ENCODE data around the gene LIPI. TPM values are rescaled to one million over a fixed set of nuclear protein-coding genes. Genes with fewer than 3 reads are reported as not detected.

LIPI gene
- polyA plus RNA-seq (2011; rRNA removed): not detected in 2 replicates
- polyA minus RNA-seq (2011; rRNA and poly(A)+ RNA removed): not detected in 2 replicates

GRCh38 chr21:14210738-14211137, at the start of gene LIPI:
TSS of gene LIPI (minus strand) at chr21:14210955. CDS start at chr21:14210845, 110 bp downstream.
- ChIA-PET CTCF (no interaction called here), POLR2A (no interaction called here)
- Histone ChIP-seq H3K27me3 (ENCODE audit: control insufficient read depth, insufficient read depth, low read length) (no peaks in the 10 kb centered on the region), H3K4me3 (ENCODE audit: low read depth, low read length) (no peak within 1 kb of the TSS), H3K9me3 (ENCODE audit: control insufficient read depth, insufficient read depth, low read length) (no peaks in the 10 kb centered on the region), H3K27ac (ENCODE audit: low read depth, low read length) (no peak within 1 kb of the TSS)
- DNase-seq (ENCODE audit: low read depth, low spot score): no peak
- TF ChIP-seq, protein P1, sequence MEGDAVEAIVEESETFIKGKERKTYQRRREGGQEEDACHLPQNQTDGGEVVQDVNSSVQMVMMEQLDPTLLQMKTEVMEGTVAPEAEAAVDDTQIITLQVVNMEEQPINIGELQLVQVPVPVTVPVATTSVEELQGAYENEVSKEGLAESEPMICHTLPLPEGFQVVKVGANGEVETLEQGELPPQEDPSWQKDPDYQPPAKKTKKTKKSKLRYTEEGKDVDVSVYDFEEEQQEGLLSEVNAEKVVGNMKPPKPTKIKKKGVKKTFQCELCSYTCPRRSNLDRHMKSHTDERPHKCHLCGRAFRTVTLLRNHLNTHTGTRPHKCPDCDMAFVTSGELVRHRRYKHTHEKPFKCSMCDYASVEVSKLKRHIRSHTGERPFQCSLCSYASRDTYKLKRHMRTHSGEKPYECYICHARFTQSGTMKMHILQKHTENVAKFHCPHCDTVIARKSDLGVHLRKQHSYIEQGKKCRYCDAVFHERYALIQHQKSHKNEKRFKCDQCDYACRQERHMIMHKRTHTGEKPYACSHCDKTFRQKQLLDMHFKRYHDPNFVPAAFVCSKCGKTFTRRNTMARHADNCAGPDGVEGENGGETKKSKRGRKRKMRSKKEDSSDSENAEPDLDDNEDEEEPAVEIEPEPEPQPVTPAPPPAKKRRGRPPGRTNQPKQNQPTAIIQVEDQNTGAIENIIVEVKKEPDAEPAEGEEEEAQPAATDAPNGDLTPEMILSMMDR (IDR thresholded peaks at IDR 0.05; ENCODE audit: low read depth, low read length): no peak

- CTCF ChIA-PET: interaction anchor here (0.6 to 1.7 kb wide), 9 partner anchors 15 to 1342 kb away, joined by 3 to 6 read pairs (median 4); no protein-coding TSS in a partner anchor
- POLR2A ChIA-PET: no interaction called here
- H3K27ac ChIP-seq (ENCODE audit: low read depth, low read length): no peak overlapping the region
- TF ChIP-seq, protein P1 (IDR thresholded peaks at IDR 0.05; ENCODE audit: low read depth, low read length): no peak
- no peak overlapping the region for H3K4me3 ChIP-seq (ENCODE audit: low read depth, low read length)
- no peaks in the 10 kb centered on the region for H3K27me3 ChIP-seq (ENCODE audit: control insufficient read depth, insufficient read depth, low read length)
- no peaks in the 10 kb centered on the region for H3K9me3 ChIP-seq (ENCODE audit: control insufficient read depth, insufficient read depth, low read length)
- no peak for DNase-seq (ENCODE audit: low read depth, low spot score)
These were observed 49.5 kb upstream of the LIPI start for GRCh38 chr21:14260174-14260764.

- Histone ChIP-seq H3K27ac (ENCODE audit: low read depth, low read length) (no peak overlapping the region), H3K9me3 (ENCODE audit: control insufficient read depth, insufficient read depth, low read length) (no peaks in the 10 kb centered on the region), H3K27me3 (ENCODE audit: control insufficient read depth, insufficient read depth, low read length) (no peaks in the 10 kb centered on the region), H3K4me3 (ENCODE audit: low read depth, low read length) (no peak overlapping the region)
- no peak for DNase-seq (ENCODE audit: low read depth, low spot score)
- CTCF ChIA-PET: interaction anchor here (0.6 to 1.7 kb wide), 13 partner anchors 14 to 1409 kb away, joined by 3 to 7 read pairs (median 3); partner anchors contain the start of gene RBM11
- POLR2A ChIA-PET: no interaction called here
- TF ChIP-seq, protein P1 (IDR thresholded peaks at IDR 0.05; ENCODE audit: low read depth, low read length): peak; percentile 49
These were observed 49.0 kb upstream of the LIPI start for GRCh38 chr21:14259747-14260146.

DNA sequence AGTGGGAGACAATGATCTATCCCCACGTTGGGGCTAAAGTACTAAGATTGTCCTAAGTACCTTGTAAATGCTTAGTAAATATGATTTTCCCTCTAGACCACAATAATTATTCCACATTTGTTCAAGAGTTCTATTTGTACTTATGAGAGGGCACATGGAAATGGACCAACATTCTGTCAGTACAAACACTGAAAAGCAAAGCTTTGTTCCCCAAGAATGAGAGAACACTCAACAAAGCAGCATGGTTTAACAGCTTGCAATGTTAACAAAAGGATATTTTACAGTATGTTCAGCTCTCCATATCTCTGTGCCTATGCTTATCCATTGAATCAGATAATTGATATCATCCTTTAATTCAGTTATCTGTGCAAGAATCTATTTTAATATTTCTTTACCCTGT, 40.6 kb upstream of the LIPI start:
- Histone ChIP-seq H3K9me3 (ENCODE audit: control insufficient read depth, insufficient read depth, low read length) (no peaks in the 10 kb centered on the region), H3K4me3 (ENCODE audit: low read depth, low read length) (no peak overlapping the region), H3K27me3 (ENCODE audit: control insufficient read depth, insufficient read depth, low read length) (no peaks in the 10 kb centered on the region), H3K27ac (ENCODE audit: low read depth, low read length) (no peak overlapping the region)
- DNase-seq (ENCODE audit: low read depth, low spot score): no peak
- CTCF ChIA-PET: interaction anchor here (0.6 kb wide), 1 partner anchor 481 kb away, joined by 3 read pairs; no protein-coding TSS in a partner anchor
- POLR2A ChIA-PET: no interaction called here
- TF ChIP-seq, protein P1 (IDR thresholded peaks at IDR 0.05; ENCODE audit: low read depth, low read length): no peak

DNA sequence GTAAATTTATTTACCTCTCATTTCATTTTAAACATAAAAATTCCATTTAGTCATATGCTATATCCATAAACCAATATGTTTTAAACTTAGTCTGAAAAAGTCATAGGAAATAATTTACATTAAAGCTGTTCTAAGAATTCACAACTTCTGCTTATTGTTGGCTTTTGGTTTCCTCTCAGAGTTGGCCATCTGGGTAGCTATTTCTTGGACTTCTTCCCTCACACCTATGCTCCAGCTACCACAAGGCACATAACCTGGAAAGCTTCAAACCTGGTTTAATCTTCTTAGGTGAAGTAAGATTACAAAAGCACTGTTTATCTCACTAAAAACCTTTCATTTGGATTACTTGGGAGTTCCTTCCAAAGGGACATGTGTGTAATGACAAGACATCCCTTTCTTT, 35.0 kb upstream of the LIPI start:
- no peak overlapping the region for H3K27ac ChIP-seq (ENCODE audit: low read depth, low read length)
- ChIA-PET CTCF (interaction anchor here (1.4 kb wide), 1 partner anchor 8 kb away, joined by 6 read pairs; no protein-coding TSS in a partner anchor), POLR2A (no interaction called here)
- no peaks in the 10 kb centered on the region for H3K27me3 ChIP-seq (ENCODE audit: control insufficient read depth, insufficient read depth, low read length)
- no peak for DNase-seq (ENCODE audit: low read depth, low spot score)
- H3K4me3 ChIP-seq (ENCODE audit: low read depth, low read length): no peak overlapping the region
- H3K9me3 ChIP-seq (ENCODE audit: control insufficient read depth, insufficient read depth, low read length): no peaks in the 10 kb centered on the region
- TF ChIP-seq, protein P1 (IDR thresholded peaks at IDR 0.05; ENCODE audit: low read depth, low read length): no peak

Measured in AG04450 (cell line).